HG03342 (cell line): ENCODE measurements around the gene SLFNL1.
A peak's percentile ranks its signal among the peaks of the same experiment; 100 is the strongest.

Source experiments
- ATAC-seq: cut with Tn5 transposase; IDR thresholded peaks from one replicate; pipeline ENCODE4 v1.9.1; 2021; ENCODE audit warnings: mild to moderate bottlenecking, moderate library complexity; ENCODE audit not compliant: unreplicated experiment

Gene SLFNL1

DNA sequence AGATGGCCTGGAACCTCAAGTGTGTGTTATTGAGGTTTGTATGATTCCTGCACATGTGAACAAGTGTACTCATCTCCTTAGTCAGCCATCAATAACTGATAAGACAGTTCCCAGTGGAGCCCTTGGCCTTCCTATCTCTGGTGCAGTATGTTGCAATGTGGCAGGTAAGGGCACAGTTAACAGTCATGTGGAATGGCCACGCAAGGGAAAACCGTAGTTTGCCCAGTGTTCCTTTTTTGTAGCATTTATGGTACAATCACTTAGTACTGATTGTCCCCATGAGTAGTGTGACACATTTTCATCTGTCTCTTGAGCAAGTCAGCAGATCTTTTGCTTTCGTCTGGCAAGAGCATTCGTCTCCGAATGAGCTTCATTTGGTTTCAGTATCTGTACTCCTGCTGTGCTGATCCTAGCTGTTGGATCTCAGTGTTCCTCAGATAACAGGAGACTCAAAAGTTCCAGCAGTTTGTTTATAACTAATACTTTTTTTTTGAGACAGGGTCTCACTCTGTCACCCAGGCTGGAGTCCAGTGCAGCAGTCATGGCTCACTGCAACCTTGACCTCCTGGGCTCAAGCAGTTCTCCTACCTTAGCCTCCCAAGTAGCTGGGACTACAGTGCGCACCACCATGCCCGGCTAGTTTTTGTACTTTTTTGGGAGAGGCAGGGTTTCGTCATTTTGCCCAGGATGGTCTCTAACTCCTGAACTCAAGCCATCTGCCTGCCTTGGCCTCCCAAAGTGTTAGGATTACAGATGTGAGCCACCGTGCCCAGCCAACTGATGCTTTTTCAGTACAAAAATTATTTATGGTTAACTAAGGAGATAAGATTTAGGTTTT lies 33.9 kb downstream of the SLFNL1 start:
- ATAC-seq, result no peak

DNA sequence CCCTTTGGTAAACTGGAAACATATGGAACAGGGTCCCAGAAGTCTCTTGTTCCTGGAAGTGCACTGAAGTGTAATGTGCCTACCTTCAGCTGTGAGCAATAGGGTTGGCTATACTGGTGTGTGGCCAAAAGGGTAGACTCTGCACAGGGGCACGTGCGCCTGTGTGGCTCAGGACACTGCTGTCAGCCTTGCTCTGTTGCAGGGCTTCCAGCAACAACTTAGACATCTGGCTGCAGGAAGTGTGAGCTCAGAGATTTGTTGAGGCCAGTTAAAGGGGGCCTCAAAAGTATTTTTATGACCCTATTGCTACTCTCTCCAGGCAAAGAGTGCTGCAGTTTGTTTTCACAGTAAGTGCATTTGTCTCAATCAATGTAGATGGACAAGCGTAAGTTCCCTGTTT lies 34.6 kb downstream of the SLFNL1 start:
- ATAC-seq, result no peak

DNA sequence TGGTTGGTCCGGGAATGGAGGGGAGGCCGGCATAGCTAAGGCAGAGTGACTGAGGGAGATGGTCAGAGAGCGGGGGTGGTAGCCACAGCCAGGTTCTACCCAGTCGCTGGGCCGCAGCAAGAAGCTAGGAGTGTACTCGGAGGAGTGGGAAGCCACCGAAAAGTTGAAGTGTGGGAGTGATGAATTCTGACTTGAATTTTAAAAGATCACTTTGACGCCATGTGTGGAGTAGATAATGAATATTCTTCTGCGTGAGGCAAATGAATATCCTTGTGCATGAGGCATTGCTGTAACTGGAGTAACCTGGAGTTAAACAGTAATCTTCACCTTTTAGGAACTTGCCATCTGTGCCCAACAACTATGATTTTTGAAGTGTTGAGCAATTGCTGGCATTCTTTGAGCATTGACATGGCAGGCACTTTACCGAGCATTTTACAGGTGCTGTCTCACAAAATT lies 35.2 kb downstream of the SLFNL1 start:
- no peak for ATAC-seq

DNA sequence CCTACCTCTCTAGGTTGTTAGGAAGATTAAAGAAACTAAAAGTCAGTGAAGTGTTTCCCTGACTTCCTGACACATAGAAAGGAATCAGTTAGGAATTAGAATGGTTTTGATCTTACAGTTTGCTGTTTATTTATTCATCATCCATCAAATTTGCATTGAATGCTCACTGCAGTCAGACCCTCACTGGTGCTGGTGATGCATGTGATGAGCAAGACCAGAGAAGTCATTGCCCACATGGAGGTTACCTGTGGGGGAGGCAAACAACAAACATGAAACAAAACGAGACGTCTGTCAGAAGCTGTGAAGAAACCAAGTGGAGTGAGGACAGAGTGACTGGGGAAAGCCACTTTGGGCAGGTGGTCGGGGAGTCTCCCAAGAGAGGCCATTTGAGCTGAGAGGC lies 35.6 kb downstream of the SLFNL1 start:
- no peak for ATAC-seq

DNA sequence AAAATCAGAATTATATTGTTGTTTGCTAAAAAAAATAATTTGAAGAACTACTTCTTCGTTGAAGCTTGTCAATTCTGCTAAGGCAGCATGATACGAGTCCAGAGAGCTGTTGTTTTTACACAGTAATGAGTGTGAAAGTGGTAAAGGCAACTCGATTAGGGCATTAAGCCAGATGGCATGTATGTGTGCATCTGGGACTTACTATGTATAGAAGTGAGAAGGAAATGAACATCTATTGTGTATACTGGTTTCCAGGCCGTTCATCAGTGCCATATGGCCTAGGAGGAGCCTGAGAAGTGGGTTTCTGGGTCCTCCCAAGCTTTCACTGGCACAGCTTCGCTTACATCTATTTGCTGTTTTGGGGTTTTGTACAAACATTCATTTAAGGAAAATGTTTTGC lies 36.4 kb downstream of the SLFNL1 start:
- ATAC-seq, result no peak

DNA sequence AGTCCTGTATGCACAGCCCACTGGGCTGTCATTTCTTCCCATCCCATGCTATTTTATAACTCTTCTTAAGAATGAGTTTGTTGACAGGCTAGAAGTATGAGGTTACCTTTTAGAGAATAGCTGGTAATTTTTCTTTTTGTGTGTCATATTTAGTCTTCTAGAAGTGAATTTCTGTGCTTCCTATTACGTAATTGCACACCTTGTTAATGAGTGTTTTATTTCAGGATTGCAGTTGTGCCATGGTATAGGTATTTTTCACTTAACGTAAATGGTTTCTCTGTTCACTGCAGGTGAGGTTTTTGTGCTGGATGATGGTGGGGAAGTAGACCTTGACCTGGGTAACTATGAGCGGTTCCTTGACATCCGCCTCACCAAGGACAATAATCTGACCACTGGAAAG lies 37.0 kb downstream of the SLFNL1 start:
- no peak for ATAC-seq

DNA sequence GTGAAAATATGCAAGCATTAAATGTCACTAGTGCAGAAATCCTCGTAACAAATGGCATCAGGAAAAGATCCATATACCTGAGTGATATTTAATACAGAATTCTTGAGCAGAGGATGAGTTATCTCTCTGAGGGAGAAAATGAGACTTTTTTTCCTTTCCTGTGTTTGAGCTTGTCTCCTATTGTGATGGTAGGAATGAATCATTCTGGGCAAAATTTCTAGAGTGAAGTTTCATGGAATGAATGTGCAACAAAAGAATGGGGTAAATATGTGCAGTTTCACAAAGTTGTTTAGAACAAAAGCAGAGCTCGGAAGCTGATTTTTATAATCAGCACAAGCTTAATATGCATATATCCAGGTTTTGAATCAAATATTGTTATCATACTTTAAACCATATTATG lies 37.5 kb downstream of the SLFNL1 start:
- ATAC-seq, result no peak

DNA sequence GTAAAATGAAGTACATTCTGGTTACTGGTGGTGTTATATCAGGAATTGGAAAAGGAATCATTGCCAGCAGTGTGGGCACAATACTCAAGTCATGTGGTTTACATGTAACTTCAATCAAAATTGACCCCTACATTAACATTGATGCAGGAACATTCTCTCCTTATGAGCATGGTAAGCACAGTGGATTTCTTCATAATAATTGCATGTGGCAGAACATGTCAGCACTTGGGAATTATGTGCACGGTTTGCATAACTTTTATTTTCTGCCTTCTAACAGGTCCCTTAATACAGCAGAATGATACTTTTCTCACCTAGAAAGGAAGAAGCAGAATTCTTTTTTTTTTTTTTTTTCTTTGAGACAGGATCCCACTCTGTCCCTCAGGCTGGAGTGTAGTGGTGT lies 38.2 kb downstream of the SLFNL1 start:
- no peak for ATAC-seq

DNA sequence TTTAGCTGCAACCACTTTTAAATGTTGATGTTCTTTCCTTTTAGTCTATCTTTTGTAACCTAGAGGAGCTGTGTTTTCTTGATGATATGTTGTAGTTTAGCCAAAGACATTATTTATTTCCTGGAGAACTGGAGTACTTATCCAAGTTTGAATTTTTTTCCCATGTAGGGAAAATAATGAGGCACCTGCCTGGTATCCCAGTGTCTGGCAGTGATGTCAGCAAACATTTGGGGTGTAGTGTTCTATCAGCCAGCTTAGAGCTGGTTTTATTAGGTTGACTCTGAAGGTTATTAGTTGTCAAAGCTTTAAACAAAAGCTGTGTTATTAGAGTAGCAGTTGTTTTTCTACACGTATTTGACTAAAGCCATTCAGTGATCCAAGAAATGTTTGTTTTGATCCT lies 38.8 kb downstream of the SLFNL1 start:
- no peak for ATAC-seq

DNA sequence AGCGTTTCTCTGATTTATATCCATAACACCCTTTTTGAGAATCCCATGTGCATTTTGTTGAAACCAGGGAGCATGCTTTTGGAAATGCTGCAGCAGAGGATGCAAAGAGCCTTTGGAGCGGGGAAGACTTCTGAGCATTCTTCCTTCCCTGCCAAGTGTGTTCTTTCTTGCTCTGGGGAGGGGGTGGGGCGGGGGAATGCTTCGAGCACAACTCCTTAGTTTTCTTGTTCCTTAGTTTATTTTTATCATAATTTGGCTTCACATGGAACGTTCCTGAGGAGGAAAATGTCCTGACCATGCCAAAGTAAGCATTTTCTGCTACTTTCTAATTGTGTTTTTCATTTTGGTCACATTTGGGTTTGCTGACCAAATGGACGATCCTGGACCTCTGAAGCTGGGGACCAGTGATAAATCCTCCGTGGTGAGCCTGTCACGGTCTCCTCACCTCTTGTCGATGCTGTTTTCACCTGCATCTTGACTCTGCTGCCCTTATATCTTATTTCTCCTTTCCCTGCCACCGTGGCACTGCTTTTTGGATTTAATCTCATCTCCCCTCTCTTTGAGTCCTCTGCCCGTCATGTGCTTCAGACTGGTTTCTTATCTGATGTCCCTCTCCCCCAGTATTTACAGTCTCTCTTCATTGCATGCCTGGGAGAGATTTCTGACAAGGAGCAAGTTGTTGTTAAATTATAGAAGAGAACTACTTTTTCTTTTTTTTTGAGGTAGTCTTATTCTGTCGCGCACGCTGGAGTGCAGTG lies 39.7 kb downstream of the SLFNL1 start:
- ATAC-seq, result no peak

DNA sequence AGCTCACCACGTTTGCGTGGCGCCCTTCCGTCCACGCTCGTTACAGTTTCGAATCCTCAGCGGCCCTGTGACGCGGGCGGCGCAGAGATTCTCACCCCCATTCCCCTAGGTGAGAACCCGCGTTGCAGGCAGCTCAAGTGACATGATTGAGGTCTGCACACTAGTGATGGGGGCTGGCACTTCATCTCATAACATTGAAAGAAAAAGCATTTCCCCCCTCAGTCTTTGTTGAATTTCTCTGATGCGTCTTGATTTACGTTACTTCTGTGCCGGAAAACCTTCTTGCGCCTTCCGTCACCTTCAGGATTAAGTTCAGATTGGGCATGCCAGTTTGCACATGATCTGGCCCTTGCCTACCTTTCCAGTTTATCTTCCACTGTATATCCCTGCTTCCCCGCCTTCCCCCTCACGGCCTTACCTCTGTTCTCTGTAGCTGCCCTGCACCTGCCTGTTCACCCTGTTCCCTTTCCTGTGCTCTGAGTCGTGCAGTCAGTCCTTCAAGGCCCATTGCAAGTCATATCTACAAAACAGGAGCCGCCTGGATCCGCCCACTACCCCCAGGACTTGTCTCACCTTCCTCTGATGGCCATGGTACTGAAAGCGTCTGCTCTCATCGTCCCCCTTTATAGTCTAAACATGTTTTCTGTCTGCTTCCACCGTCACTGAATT lies 40.9 kb downstream of the SLFNL1 start:
- ATAC-seq, result no peak

DNA sequence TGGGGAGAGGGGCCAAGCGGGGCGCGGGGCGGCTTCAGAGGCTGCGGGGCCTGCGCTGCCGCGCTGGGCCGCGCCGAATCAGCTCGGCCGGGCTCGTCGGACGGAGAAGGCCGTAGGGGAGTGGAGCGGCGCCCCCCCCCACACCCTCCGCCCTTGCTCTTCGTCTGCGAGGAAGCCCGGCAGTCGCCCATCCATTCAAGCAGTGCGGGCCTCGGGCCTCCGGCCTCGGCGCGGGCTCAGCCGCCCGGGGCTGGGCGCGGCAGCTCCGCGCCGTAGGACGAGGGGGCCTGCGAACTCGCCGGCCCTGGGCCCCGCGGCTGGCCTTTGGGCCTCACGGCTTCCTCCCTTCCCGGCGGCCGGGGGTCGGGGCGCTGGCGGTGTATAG lies 41.5 kb downstream of the SLFNL1 start:
- ATAC-seq, result peak; percentile 13

DNA sequence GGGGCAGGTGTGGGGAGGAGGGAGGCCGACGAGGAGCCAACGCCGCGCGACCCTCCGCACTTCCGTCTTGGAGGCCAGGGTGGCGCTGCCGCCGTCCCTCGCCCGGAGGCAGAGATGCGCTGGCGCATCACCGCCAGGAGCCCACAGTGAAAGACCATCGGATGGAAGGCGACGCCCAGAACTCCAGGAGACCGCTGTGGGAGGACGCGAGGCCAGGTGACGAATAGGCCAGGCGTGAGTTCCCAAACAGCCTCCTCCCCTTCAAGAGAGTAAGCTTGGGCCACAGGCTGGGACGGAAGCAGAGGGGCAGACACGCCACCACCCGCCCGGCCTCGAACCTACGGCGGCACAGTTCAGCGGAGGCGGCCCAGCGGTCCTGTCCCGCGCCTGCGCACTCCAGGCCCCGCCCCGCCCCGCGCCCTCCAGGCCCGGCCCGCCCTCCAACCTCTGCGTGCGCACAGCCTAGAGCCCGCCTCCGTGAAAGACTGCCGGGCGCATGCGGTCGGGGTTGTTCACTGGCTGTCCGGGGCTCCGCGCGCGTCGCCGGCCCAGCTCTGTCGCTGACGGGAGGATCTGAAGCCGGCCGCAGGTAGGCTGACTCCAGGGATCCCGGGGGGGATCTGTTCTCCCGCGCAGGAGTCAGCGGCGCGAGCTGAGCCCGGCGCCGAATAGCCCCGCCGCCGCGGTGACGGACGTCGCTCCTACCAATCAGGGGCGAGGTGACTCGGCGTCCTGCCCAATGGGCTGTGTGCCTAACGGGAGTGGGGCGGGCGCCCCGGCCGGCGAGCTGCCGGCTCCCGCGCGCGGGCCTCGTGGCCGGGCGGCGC lies 42.1 kb downstream of the SLFNL1 start, which contains the start of gene CTPS1:
TSS of gene CTPS1 (plus strand) at position 456 of the 827 bp plus-strand sequence. CDS start 3,595 bp downstream, outside the sequence.
- peak; percentile 89 for ATAC-seq

DNA sequence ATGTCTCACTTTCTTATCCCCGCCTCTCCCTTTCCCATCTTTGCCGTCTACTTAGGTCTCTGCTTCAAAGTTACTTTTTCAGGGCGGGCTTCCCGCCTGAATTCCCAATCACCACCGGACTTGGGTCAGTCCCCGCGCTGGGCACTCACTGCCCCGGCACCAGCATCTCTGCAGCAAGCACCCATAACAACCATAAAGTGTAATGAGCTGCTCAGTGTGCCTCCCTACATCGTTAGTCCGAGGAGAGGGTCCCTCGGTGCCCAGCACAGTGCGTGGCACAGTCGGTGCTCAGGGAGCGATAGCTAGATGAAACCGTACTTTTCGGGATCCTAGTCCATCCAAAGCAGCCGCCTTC lies 42.7 kb downstream of the SLFNL1 start:
- no peak for ATAC-seq

DNA sequence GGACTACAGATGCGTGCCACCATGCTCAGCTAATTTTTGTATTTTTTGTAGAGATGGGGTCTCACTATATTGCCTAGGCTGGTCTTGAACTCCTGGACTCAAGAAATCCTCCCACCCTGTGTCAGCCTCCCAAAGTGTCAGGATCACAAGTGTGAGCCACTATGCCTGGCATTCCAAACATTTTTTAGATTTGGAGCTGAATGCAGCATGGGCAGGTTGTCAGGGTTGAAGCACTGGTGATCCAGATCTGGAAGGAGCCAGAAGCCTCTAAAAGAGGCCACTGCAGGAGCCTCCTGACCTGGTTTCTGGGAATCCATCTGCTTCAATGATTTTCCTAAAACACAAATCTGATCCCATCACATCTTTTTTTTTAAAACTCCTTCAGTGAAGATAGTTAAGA lies 43.8 kb downstream of the SLFNL1 start:
- no peak for ATAC-seq

DNA sequence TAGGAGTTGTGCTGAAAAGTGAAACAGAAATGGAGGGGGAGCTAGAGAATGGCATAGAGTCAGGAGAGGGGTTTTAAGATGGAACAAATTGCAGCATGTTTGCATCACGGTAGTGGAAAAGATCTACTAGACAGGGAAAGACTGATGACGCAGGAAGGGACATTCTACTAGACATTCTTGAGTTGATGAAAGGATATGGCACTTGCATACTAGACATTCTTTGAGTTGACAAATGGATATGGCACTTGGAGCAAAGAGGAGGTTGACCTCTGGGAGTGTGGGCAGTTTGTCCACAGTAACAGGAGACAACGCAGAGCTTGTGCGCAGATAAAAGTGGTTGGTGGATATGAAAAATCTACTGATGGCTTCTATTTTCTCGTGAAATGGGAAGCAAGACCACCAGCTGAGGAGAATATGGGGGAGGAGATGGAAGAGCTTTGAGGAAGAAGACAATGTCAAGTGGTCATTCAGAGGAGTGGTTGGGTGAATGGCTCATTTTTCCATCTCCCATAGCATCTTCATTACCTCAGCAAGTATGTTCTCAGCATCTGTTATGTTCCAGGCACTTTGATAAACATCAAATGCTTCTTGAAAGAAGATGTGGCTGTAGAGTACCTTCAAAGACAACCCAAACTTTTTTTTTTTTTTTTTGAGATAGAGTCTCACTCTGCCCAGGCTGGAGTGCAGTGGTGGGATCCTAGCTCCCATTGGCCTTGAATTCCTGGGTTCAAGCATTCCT lies 44.4 kb downstream of the SLFNL1 start:
- ATAC-seq, result no peak

DNA sequence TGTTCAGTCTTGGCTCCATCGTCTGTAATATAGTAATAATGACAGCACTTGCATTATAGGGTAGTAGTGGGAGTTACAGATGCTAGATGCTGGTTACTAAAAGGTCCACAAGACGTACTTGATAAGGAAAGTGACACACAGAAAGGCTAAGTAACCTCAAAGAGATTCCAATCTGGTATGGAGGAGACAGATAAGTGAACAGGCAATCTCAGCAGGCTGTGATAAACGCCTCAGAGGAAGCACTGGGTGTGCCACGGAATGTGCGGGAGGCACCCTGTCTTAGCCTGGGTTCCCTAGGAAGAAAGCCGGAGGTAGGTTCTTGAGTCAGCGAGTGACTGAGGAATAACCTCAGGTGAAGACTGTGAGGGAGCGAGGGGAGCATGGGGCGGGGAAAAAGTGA lies 46.6 kb downstream of the SLFNL1 start:
- no peak for ATAC-seq

DNA sequence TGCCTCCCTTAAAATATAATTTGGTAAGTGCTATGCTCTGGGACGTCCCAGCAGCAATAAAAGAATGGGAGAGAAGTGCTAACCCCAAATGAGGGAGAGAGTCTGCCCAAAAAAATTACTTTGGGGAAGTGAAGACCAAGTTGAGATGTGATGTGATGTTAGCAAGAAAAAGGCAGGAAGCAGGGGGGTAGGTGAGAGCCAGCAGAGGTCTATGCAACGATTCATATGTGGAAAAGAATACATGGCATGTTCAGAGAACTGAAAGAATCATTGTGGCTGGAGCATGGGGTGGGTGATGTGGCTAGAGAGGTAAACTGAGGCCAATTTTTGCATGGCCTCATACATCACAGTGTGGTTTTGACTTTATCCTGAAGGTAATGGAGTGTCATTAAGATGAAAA lies 47.6 kb downstream of the SLFNL1 start:
- ATAC-seq, result no peak

DNA sequence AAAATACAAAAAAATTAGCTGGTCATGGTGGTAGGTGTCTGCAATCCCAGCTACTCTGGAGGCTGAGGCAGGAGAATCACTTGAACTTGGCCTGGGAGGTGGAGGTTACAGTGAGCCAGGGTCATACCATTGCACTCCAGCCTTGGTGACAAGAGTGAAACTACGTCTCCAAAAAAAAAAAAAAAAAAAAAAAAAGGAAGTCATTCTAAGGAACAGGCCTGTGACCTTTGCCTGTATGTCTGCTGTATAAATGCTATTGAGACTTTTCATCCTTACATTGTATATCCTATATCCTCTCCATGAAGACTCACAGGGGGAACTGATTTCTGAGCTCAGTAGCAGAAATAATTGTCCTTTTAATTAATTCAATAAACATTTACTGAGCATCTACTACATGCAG lies 49.6 kb downstream of the SLFNL1 start:
- ATAC-seq, result no peak

DNA sequence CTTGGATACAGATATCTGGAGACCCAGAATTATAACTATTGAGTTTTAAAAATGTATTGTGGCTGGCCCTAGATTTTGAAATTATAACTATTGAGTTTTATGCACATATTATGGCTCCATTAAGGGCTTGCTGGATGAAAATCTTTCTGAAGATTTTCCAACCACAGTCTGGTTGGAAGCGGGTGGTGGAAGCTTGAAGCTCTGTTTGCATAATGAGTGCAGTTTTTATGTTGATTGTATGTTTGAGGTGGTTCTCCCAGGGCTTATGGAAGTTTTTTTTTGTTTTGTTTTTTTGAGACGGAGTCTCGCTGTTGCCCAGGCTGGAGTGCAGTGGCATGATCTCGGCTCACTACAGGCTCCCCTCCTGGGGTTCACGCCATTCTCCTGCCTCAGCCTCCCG lies 52.1 kb downstream of the SLFNL1 start:
- ATAC-seq, result no peak
